ENCODE data around the gene GNA14. TPM values are rescaled to one million over a fixed set of nuclear protein-coding genes. Genes with fewer than 3 reads are reported as not detected.

Gene GNA14
- total RNA-seq, 6 experiments from 2014 or later, result 2.3 to 4.2 (median 3.8) TPM

DNA sequence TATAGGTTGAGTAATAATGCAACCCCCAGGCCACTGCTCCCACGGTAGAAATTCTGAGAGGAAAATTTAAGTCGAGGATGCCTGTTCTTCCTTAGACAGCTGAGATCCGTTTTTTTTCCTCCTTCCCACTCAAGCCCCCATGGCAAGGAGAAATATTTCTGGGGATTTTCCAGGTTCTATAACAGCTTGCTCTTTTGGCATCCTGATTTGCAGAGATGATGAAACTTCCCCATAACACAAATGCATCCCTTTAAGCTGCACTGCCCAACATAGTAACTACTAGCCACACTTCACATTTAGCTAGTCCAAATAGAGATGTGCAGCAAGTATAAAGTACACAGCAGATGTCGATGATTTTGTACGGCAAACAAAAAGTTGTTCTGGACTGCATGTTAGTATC lies 32.5 kb upstream of the GNA14 start:
- ATAC-seq (no peak), DNase-seq (no peak)
- Histone ChIP-seq H3K36me3 (no peaks in the 10 kb centered on the region), H3K27me3 (no peaks in the 10 kb centered on the region), H3K9me3 (no peaks in the 10 kb centered on the region), H3K4me3 (no peak overlapping the region), H3K27ac (no peak overlapping the region), H3K4me1 (peaks cover 0 to 10% (median 0%) of the 10 kb centered on the region in 4 donors)
- intact Hi-C loops (cut with DNase I), result no loop called here
- WGBS (ENCODE audit: insufficient coverage, low coverage, low lambda C conversion rate, missing lambda C conversion rate), result 80% methylated on average over 5 of the region's 5 CpGs
- no peak for TF ChIP-seq POLR2A (IDR thresholded peaks at IDR 0.05)
- TF ChIP-seq, protein P1, sequence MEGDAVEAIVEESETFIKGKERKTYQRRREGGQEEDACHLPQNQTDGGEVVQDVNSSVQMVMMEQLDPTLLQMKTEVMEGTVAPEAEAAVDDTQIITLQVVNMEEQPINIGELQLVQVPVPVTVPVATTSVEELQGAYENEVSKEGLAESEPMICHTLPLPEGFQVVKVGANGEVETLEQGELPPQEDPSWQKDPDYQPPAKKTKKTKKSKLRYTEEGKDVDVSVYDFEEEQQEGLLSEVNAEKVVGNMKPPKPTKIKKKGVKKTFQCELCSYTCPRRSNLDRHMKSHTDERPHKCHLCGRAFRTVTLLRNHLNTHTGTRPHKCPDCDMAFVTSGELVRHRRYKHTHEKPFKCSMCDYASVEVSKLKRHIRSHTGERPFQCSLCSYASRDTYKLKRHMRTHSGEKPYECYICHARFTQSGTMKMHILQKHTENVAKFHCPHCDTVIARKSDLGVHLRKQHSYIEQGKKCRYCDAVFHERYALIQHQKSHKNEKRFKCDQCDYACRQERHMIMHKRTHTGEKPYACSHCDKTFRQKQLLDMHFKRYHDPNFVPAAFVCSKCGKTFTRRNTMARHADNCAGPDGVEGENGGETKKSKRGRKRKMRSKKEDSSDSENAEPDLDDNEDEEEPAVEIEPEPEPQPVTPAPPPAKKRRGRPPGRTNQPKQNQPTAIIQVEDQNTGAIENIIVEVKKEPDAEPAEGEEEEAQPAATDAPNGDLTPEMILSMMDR (IDR thresholded peaks at IDR 0.05), result no peak

DNA sequence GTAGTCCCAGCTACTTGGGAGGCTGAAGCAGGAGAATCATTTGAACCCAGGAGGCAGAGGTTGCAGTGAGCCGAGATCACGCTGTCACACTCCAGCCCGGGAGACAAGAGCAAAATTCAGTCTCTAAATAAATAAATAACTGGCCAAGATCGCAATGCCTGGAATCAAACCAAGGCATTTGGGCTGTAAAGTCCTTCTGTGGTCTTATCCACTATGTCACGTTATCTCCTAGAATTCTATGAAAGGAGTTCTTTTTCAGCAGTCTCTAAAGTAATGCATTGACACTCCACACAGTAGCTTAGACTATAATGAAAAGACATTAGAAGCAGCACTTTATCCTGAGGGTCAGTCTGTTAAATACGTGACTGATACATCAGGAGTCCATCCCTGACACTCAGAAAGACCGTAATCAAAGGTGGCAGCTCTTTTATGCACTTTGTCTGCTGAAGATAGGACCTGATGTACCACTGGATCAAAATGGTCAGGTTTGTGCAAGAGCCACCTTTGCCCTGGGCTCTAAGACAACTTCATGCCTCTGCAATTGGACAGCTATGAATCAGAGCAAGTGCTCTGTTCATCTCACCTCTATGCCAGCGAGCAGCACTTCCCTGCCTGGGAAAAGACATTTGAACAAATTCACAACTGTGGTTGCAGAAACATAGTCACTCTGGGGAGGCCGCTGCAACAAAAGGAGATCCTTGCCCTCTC lies 31.7 kb upstream of the GNA14 start:
- DNase-seq (peak; percentile 47 to 75 (median 65)), ATAC-seq (peak; percentile 96 to 99 (median 98))
- peaks cover 0 to 10% (median 0%) of the 10 kb centered on the region in 4 donors for H3K4me1 ChIP-seq
- H3K27ac ChIP-seq, result peak overlapping the region in 1 of 3 donors; percentile 35
- no peak overlapping the region for H3K4me3 ChIP-seq
- no peaks in the 10 kb centered on the region for H3K27me3 ChIP-seq
- 30% methylated on average over 9 of the region's 9 CpGs for WGBS (ENCODE audit: insufficient coverage, low coverage, low lambda C conversion rate, missing lambda C conversion rate)
- TF ChIP-seq, protein P1 (IDR thresholded peaks at IDR 0.05), result no peak
- TF ChIP-seq POLR2A (IDR thresholded peaks at IDR 0.05), result no peak
- no peaks in the 10 kb centered on the region for H3K9me3 ChIP-seq
- intact Hi-C loops (cut with DNase I), result no loop called here
- no peaks in the 10 kb centered on the region for H3K36me3 ChIP-seq

DNA sequence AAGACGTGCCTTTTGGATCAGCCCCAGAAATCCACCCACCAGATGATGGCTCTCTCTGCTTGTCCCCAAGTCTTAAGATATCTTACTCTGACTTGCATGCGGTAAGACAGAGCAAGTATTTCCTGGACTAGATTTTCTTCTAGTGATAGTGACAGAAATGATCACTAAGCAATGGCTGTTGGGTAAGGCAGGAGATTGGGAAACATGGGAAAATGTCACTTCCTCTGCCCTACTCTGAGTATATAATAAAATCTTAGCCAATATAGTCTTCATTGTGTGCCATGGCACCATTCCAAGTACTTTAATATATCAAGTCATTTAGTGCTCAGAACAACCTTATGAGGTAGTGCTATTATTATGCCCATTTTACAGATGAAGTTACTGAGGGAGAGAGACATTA lies 31.0 kb upstream of the GNA14 start:
- DNase-seq (no peak), ATAC-seq (peak in 1 of 4 donors; percentile 28)
- Histone ChIP-seq H3K9me3 (no peaks in the 10 kb centered on the region), H3K36me3 (no peaks in the 10 kb centered on the region), H3K27me3 (no peaks in the 10 kb centered on the region), H3K4me1 (peaks cover 0 to 10% (median 0%) of the 10 kb centered on the region in 4 donors), H3K27ac (peak overlapping the region in 1 of 3 donors; percentile 35), H3K4me3 (no peak overlapping the region)
- WGBS (ENCODE audit: insufficient coverage, low coverage, low lambda C conversion rate, missing lambda C conversion rate), result 45% methylated on average over 2 of the region's 2 CpGs
- intact Hi-C loops (cut with DNase I), result no loop called here
- TF ChIP-seq, protein P1 (IDR thresholded peaks at IDR 0.05), result no peak
- TF ChIP-seq POLR2A (IDR thresholded peaks at IDR 0.05), result no peak

DNA sequence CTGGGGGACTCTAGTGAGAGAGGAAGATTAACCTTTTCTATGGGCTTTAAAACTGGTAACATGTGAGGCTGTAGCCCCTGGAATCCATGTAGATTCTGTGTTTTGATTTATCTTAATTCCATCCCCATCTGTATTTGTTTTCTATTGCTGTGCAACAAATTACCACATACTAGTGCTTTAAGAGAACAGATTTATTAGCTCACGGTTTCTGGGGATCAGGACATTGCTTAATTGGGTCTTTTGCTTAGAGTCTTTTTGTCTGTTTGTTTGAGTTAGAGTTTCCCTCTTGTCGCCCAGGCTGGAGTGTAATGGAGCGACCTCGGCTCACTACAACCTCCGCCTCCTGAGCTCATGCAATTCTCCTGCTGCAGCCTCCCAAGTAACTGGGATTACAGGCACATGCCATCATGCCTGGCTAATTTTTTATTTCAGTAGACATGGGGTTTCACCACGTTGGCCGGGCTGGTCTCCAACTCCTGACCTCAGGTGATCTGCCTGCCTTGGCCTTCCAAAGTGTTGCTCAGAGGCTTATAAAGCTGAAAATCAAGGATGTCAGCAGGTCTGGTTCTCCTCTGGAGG lies 29.9 kb upstream of the GNA14 start:
- DNase-seq (peak in 1 of 3 donors; percentile 39), ATAC-seq (peak in 1 of 4 donors; percentile 48)

More for the DNA sequence above, 29.9 kb upstream of the GNA14 start:
- Histone ChIP-seq H3K4me3 (no peak overlapping the region), H3K27me3 (no peaks in the 10 kb centered on the region), H3K27ac (no peak overlapping the region), H3K36me3 (no peaks in the 10 kb centered on the region), H3K9me3 (no peaks in the 10 kb centered on the region), H3K4me1 (peaks cover 0 to 10% (median 0%) of the 10 kb centered on the region in 4 donors)
- intact Hi-C loops (cut with DNase I), result no loop called here
- WGBS (ENCODE audit: insufficient coverage, low coverage, low lambda C conversion rate, missing lambda C conversion rate), result 27% methylated on average over 2 of the region's 7 CpGs
- no peak for TF ChIP-seq POLR2A (IDR thresholded peaks at IDR 0.05)
- TF ChIP-seq, protein P1 (IDR thresholded peaks at IDR 0.05), result no peak

Measured in right lobe of liver (tissue), 6 donors.